ENCODE measurements around the gene ZNF749. TPM values are rescaled to one million over a fixed set of nuclear protein-coding genes. Genes with fewer than 3 reads are reported as not detected.

Gene ZNF749
- polyA plus RNA-seq, 1 donor from 2014 or later = 24.2 TPM

GRCh38 chr19:57419439-57419838 lies 15.7 kb upstream of the ZNF749 start:
- H3K4me3 ChIP-seq (ENCODE audit: low read length) = no peak overlapping the region
- no peak overlapping the region for H2AFZ ChIP-seq (ENCODE audit: low read depth, low read length)
- no peaks in the 10 kb centered on the region for H3K27me3 ChIP-seq (ENCODE audit: insufficient read depth, low read depth, low read length)
- no peaks in the 10 kb centered on the region for H4K20me1 ChIP-seq (ENCODE audit: insufficient read depth)
- peaks cover 6% of the 10 kb centered on the region for H3K79me2 ChIP-seq (replicated peaks; ENCODE audit: insufficient read depth, low read length)
- H3K36me3 ChIP-seq (ENCODE audit: insufficient read depth, low read length) = peaks cover 7% of the 10 kb centered on the region
- H3K27ac ChIP-seq (ENCODE audit: low read length) = no peak overlapping the region
- no peak for TF ChIP-seq REST (IDR thresholded peaks at IDR 0.05; ENCODE audit: borderline replicate concordance)
- no peaks in the 10 kb centered on the region for H3K9me2 ChIP-seq (ENCODE audit: insufficient read depth, low read length)
- H3K9me3 ChIP-seq (ENCODE audit: low read length) = no peaks in the 10 kb centered on the region
- no peaks in the 10 kb centered on the region for H3F3A ChIP-seq (ENCODE audit: insufficient read depth, low read length, poor library complexity, severe bottlenecking)
- no peak overlapping the region for H3K4me2 ChIP-seq (ENCODE audit: low read length)
- no peak overlapping the region for H3K9ac ChIP-seq (ENCODE audit: low read length)

DNA sequence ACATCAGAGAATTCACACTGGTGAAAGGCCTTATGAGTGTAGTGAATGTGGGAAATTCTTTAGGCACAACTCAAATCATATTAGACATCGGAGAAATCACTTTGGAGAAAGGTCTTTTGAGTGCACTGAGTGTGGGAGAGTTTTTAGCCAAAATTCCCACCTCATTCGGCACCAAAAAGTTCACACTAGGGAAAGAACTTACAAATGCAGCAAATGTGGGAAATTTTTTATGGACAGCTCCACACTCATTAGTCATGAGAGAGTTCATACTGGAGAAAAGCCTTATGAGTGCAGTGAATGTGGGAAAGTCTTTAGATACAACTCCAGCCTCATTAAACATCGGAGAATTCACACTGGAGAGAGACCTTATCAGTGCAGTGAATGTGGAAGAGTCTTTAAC lies 14.1 kb upstream of the ZNF749 start:
- Histone ChIP-seq H3K4me2 (ENCODE audit: low read length) (no peak overlapping the region), H3F3A (ENCODE audit: insufficient read depth, low read length, poor library complexity, severe bottlenecking) (no peaks in the 10 kb centered on the region), H3K36me3 (ENCODE audit: insufficient read depth, low read length) (peaks cover 7% of the 10 kb centered on the region), H3K9me2 (ENCODE audit: insufficient read depth, low read length) (no peaks in the 10 kb centered on the region), H2AFZ (ENCODE audit: low read depth, low read length) (no peak overlapping the region), H3K27ac (ENCODE audit: low read length) (no peak overlapping the region), H3K9ac (ENCODE audit: low read length) (no peak overlapping the region), H3K79me2 (replicated peaks; ENCODE audit: insufficient read depth, low read length) (no peaks in the 10 kb centered on the region), H3K4me3 (ENCODE audit: low read length) (no peak overlapping the region), H3K9me3 (ENCODE audit: low read length) (no peaks in the 10 kb centered on the region), H3K27me3 (ENCODE audit: insufficient read depth, low read depth, low read length) (no peaks in the 10 kb centered on the region), H4K20me1 (ENCODE audit: insufficient read depth) (no peaks in the 10 kb centered on the region)
- TF ChIP-seq MXI1 (conservative IDR thresholded peaks at IDR 0.05; ENCODE audit: poor library complexity, severe bottlenecking) (no peak), SMC3 (conservative IDR thresholded peaks at IDR 0.05; ENCODE audit: poor library complexity) (no peak), REST (IDR thresholded peaks at IDR 0.05; ENCODE audit: borderline replicate concordance) (no peak), EP300 (conservative IDR thresholded peaks at IDR 0.05; ENCODE audit: poor library complexity, severe bottlenecking) (no peak), TAF1 (IDR thresholded peaks at IDR 0.05; ENCODE audit: low read depth) (no peak), RAD21 (conservative IDR thresholded peaks at IDR 0.05) (no peak), CTCF (IDR thresholded peaks at IDR 0.05; ENCODE audit: poor library complexity, severe bottlenecking) (no peak), POLR2AphosphoS5 (IDR thresholded peaks at IDR 0.05) (no peak), EZH2 (IDR thresholded peaks at IDR 0.05; ENCODE audit: borderline replicate concordance, insufficient read depth, low read length, poor library complexity, severe bottlenecking) (no peak)
